Testis (tissue), 3 donors: ENCODE measurements around the gene HS2ST1. TPM values are rescaled to one million over a fixed set of nuclear protein-coding genes. Genes with fewer than 3 reads are reported as not detected.

Source experiments
- DNase-seq: peaks from one replicate; pipeline ENCODE4 v3.0.0-alpha.2; 2019
- H3K27ac ChIP-seq, 2 donors: fragments of 200-600 bp; sonication (generic); one replicate each; pipeline ENCODE4 v1.5.1; 2019
- H3K27me3 ChIP-seq: fragments of 200-600 bp; sonication (generic); one replicate; pipeline ENCODE4 v1.5.1; 2019
- H3K36me3 ChIP-seq: fragments of 200-600 bp; sonication (generic); one replicate; pipeline ENCODE4 v1.5.1; 2017; ENCODE audit warnings: low read depth; ENCODE audit errors: missing control alignments
- H3K4me1 ChIP-seq: fragments of 200-600 bp; sonication (generic); one replicate; pipeline ENCODE4 v1.5.1; 2019
- H3K4me3 ChIP-seq, 2 donors: fragments of 200-600 bp; sonication (generic); one replicate each; pipeline ENCODE4 v1.5.1; 2017 to 2019
- H3K9me3 ChIP-seq: fragments of 200-600 bp; sonication (generic); one replicate; pipeline ENCODE4 v1.5.1; 2017
- CTCF ChIP-seq, 3 experiments: fragments of 450-650 bp in 2 of 3; fragments of 200-600 bp in 1 of 3; sonication (generic) in 1 of 3; IDR thresholded peaks; one replicate each; pipeline ENCODE4 v1.5.1; 2016 to 2019; ENCODE audit warnings: antibody characterized with exemption in 3 of 3, mild to moderate bottlenecking in 2 of 3, moderate library complexity in 1 of 3
- POLR2A ChIP-seq: fragments of 450-650 bp; IDR thresholded peaks from one replicate; pipeline ENCODE4 v1.6.1; 2017; ENCODE audit warnings: antibody characterized with exemption, mild to moderate bottlenecking, moderate library complexity
- WGBS, 2 donors: methylation state at CpG; one replicate each; pipeline ENCODE4 v1.1.5; 2018; 5-methylcytosine and 5-hydroxymethylcytosine counted together
- intact Hi-C: fragments of 100-400 bp; cut with DNase I; formaldehyde crosslinking; loops from one replicate; pipeline ENCODE4 v1.15.1; 2023; ENCODE audit warnings: low total_unique reads
- polyA plus RNA-seq: library from polyadenylated mRNA; stranded (reverse); fragments of 350-450 nt; fragmentation: Illumina TruSeq; extraction: RNeasy Lipid Tissue Mini Kit (QIAGEN cat#74804); gene quantifications from one replicate; pipeline ENCODE4 v1.2.3, GENCODE V29; 2014; ENCODE audit warnings: low read depth, low replicate concordance; ENCODE audit not compliant: insufficient read depth
- total RNA-seq, 2 donors: library from RNA; depleted of rRNA; stranded (reverse); fragments of >200 nt; gene quantifications; one replicate each; pipeline ENCODE4 v1.2.3, GENCODE V29; 2016

HS2ST1 gene
- total and polyA plus RNA-seq, 3 donors from 2014 or later = 12.8 to 22.4 (median 21.1) TPM

GRCh38 chr1:86933051-86933450, 18.6 kb downstream of the HS2ST1 start:
- 92 to 94% methylated on average over 3 of the region's 3 CpGs for WGBS, 2 donors
- TF ChIP-seq POLR2A (no peak), CTCF (IDR thresholded peaks at IDR 0.05) (no peak)
- Histone ChIP-seq H3K27me3 (no peaks in the 10 kb centered on the region), H3K36me3 (no peaks in the 10 kb centered on the region), H3K27ac (no peak overlapping the region), H3K4me3 (no peak overlapping the region), H3K4me1 (no peaks in the 10 kb centered on the region), H3K9me3 (no peaks in the 10 kb centered on the region)
- DNase-seq = no peak
- intact Hi-C loops = no loop called here

GRCh38 chr1:86933562-86934377, 19.3 kb downstream of the HS2ST1 start:
- H3K9me3 ChIP-seq = no peaks in the 10 kb centered on the region
- intact Hi-C loops = no loop called here
- WGBS, 2 donors = 58 to 79% methylated on average over 7 of the region's 7 CpGs
- no peak overlapping the region for H3K27ac ChIP-seq
- DNase-seq = no peak
- no peaks in the 10 kb centered on the region for H3K4me1 ChIP-seq
- TF ChIP-seq CTCF (IDR thresholded peaks at IDR 0.05) = no peak
- no peak for TF ChIP-seq POLR2A
- H3K27me3 ChIP-seq = no peaks in the 10 kb centered on the region
- no peak overlapping the region for H3K4me3 ChIP-seq
- H3K36me3 ChIP-seq = no peaks in the 10 kb centered on the region

- Histone ChIP-seq H3K36me3 (no peaks in the 10 kb centered on the region), H3K27ac (no peak overlapping the region), H3K27me3 (no peaks in the 10 kb centered on the region), H3K4me3 (no peak overlapping the region), H3K9me3 (no peaks in the 10 kb centered on the region), H3K4me1 (no peaks in the 10 kb centered on the region)
- intact Hi-C loops = no loop called here
- WGBS, 2 donors = 67 to 77% methylated on average over 1 of the region's 1 CpG
- TF ChIP-seq POLR2A (no peak), CTCF (IDR thresholded peaks at IDR 0.05) (no peak)
- DNase-seq = no peak
These were observed 24.0 kb downstream of the HS2ST1 start for GRCh38 chr1:86938450-86938849.

- Histone ChIP-seq H3K27me3 (no peaks in the 10 kb centered on the region), H3K9me3 (no peaks in the 10 kb centered on the region), H3K36me3 (no peaks in the 10 kb centered on the region), H3K4me1 (no peaks in the 10 kb centered on the region), H3K27ac (no peak overlapping the region), H3K4me3 (no peak overlapping the region)
- 93 to 94% methylated on average over 2 of the region's 2 CpGs for WGBS, 2 donors
- DNase-seq = no peak
- TF ChIP-seq POLR2A = no peak
- no peak for TF ChIP-seq CTCF (IDR thresholded peaks at IDR 0.05)
- intact Hi-C loops = no loop called here
These were observed 24.4 kb downstream of the HS2ST1 start for GRCh38 chr1:86938855-86939254.

GRCh38 chr1:86939406-86939805, 25.0 kb downstream of the HS2ST1 start:
- TF ChIP-seq POLR2A = no peak
- TF ChIP-seq CTCF (IDR thresholded peaks at IDR 0.05) = no peak
- Histone ChIP-seq H3K4me1 (no peaks in the 10 kb centered on the region), H3K36me3 (no peaks in the 10 kb centered on the region), H3K4me3 (no peak overlapping the region), H3K27ac (no peak overlapping the region), H3K27me3 (no peaks in the 10 kb centered on the region), H3K9me3 (no peaks in the 10 kb centered on the region)
- intact Hi-C loops = no loop called here
- 87 to 90% methylated on average over 3 of the region's 3 CpGs for WGBS, 2 donors
- DNase-seq = no peak
